KMS-11 (cell line): ENCODE data around the gene ATG14.

Source experiments
- H2AFZ ChIP-seq: fragments of 200-600 bp; sonication (generic); 2 replicates; pipeline ENCODE4 v1.6.1; 2016; ENCODE audit warnings: antibody characterized with exemption, mixed run types, low read depth
- H3K27ac ChIP-seq: fragments of 200-600 bp; sonication (generic); 2 replicates; pipeline ENCODE4 v1.6.1; 2016; ENCODE audit warnings: mild to moderate bottlenecking, mixed run types
- H3K27me3 ChIP-seq: fragments of 200-600 bp; sonication (generic); 2 replicates; pipeline ENCODE4 v1.6.1; 2017; ENCODE audit warnings: mild to moderate bottlenecking, low read depth, mixed run types, moderate library complexity; ENCODE audit not compliant: insufficient read depth
- H3K36me3 ChIP-seq: fragments of 200-600 bp; sonication (generic); 2 replicates; pipeline ENCODE4 v1.6.1; 2017; ENCODE audit warnings: mild to moderate bottlenecking, mixed run types; ENCODE audit not compliant: insufficient read depth
- H3K4me1 ChIP-seq: fragments of 200-600 bp; sonication (generic); 2 replicates; pipeline ENCODE4 v1.6.1; 2016; ENCODE audit warnings: mild to moderate bottlenecking, low read depth, mixed run types; ENCODE audit not compliant: poor library complexity, severe bottlenecking
- H3K4me2 ChIP-seq: fragments of 200-600 bp; sonication (generic); 2 replicates; pipeline ENCODE4 v1.7.0; 2016; ENCODE audit warnings: mild to moderate bottlenecking, mixed run types
- H3K4me3 ChIP-seq: fragments of 200-600 bp; sonication (generic); IDR thresholded peaks from 2 replicates; pipeline ENCODE4 v1.6.1; 2017; ENCODE audit warnings: low read depth, low read length, mixed read lengths; ENCODE audit not compliant: insufficient read depth
- H3K79me2 ChIP-seq: fragments of 200-600 bp; sonication (generic); 2 replicates; pipeline ENCODE4 v1.6.1; 2016; ENCODE audit warnings: low read depth, mixed run types; ENCODE audit not compliant: insufficient read depth
- H3K9ac ChIP-seq: fragments of 200-600 bp; sonication (generic); 2 replicates; pipeline ENCODE4 v1.6.1; 2016; ENCODE audit warnings: mild to moderate bottlenecking, mixed run types
- H4K20me1 ChIP-seq: fragments of 200-600 bp; sonication (generic); 2 replicates; pipeline ENCODE4 v1.6.1; 2016; ENCODE audit warnings: mild to moderate bottlenecking, mixed run types; ENCODE audit not compliant: insufficient read depth
- TF ChIP-seq, protein P1 (sequence below): fragments of 200-600 bp; sonication (generic); conservative IDR thresholded peaks from 2 replicates; pipeline ENCODE4 v1.6.1; 2017; ENCODE audit warnings: low read depth, mild to moderate bottlenecking, antibody characterized with exemption, low read length, moderate library complexity, mixed read lengths

ATG14 gene

DNA sequence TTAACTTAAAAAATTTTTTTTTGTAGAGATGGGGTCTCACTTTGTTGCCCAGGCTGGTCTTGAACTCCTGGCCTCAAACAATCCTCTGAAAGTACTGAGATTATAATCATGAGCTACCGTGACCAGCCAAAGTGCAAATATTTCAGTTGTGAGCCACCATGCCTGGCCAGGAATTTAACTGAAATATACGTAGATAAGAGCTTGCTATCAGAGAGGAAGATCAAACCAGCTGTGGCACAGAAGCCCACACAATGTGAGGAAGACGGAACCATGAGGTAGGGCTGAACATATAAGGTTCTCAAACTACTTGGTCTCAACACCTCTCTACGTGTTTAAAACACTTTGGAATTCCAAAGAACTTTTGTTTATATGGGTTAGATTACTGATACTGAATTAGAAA lies 29.1 kb downstream of the ATG14 start:
- H3K9ac ChIP-seq, result no peak overlapping the region
- H2AFZ ChIP-seq, result no peak overlapping the region
- no peaks in the 10 kb centered on the region for H3K79me2 ChIP-seq
- H3K27me3 ChIP-seq, result no peaks in the 10 kb centered on the region
- H3K27ac ChIP-seq, result no peak overlapping the region
- no peaks in the 10 kb centered on the region for H3K4me1 ChIP-seq
- H3K36me3 ChIP-seq, result no peaks in the 10 kb centered on the region
- no peak overlapping the region for H3K4me2 ChIP-seq
- no peaks in the 10 kb centered on the region for H4K20me1 ChIP-seq
- H3K4me3 ChIP-seq, result no peak overlapping the region
- TF ChIP-seq, protein P1, sequence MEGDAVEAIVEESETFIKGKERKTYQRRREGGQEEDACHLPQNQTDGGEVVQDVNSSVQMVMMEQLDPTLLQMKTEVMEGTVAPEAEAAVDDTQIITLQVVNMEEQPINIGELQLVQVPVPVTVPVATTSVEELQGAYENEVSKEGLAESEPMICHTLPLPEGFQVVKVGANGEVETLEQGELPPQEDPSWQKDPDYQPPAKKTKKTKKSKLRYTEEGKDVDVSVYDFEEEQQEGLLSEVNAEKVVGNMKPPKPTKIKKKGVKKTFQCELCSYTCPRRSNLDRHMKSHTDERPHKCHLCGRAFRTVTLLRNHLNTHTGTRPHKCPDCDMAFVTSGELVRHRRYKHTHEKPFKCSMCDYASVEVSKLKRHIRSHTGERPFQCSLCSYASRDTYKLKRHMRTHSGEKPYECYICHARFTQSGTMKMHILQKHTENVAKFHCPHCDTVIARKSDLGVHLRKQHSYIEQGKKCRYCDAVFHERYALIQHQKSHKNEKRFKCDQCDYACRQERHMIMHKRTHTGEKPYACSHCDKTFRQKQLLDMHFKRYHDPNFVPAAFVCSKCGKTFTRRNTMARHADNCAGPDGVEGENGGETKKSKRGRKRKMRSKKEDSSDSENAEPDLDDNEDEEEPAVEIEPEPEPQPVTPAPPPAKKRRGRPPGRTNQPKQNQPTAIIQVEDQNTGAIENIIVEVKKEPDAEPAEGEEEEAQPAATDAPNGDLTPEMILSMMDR, result no peak

DNA sequence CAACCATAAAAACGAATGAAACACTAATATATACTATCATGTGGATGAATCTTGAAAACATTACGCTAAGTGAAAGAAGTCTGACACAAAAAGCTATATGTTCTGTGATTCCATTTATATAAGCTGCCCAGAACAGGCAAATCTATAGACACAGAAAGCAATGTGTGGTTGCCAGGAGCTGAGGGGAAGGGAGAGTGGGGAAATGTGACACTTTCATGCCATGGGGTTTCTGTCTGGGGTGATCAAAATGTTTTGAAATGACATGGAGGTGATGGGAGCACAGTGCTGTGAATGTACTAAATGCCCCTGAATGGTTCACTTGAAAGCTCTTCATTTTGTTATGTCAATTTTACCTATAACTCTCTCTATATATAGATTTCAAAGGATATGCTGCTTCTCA lies 30.1 kb downstream of the ATG14 start:
- Histone ChIP-seq H3K4me1 (no peaks in the 10 kb centered on the region), H3K9ac (no peak overlapping the region), H3K79me2 (no peaks in the 10 kb centered on the region), H3K27ac (no peak overlapping the region), H4K20me1 (no peaks in the 10 kb centered on the region), H3K4me3 (no peak overlapping the region), H3K4me2 (no peak overlapping the region), H3K27me3 (no peaks in the 10 kb centered on the region), H3K36me3 (no peaks in the 10 kb centered on the region), H2AFZ (no peak overlapping the region)
- TF ChIP-seq, protein P1, result no peak

DNA sequence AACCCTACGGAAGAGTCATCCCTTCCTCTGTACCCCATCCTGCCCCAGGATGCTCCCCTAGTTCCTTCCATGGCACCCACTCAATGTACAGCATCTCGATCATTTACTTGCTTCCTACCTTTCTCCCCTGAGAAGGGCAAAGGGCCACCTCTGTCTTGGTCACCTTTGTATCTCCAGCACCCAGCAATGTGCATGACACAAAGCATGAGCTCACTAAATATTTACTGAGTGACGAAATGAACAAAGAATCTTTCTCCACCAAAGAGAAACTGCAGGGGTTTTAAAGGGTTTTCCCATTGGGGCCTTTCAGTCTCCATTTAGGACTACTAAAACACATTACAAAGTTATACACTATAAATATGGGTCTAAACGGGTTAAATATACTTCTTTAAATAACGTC lies 30.6 kb downstream of the ATG14 start:
- Histone ChIP-seq H3K4me2 (no peak overlapping the region), H3K27ac (no peak overlapping the region), H3K9ac (no peak overlapping the region), H3K36me3 (no peaks in the 10 kb centered on the region), H4K20me1 (no peaks in the 10 kb centered on the region), H3K27me3 (no peaks in the 10 kb centered on the region), H2AFZ (no peak overlapping the region), H3K4me3 (no peak overlapping the region), H3K79me2 (no peaks in the 10 kb centered on the region), H3K4me1 (no peaks in the 10 kb centered on the region)
- TF ChIP-seq, protein P1, result no peak

DNA sequence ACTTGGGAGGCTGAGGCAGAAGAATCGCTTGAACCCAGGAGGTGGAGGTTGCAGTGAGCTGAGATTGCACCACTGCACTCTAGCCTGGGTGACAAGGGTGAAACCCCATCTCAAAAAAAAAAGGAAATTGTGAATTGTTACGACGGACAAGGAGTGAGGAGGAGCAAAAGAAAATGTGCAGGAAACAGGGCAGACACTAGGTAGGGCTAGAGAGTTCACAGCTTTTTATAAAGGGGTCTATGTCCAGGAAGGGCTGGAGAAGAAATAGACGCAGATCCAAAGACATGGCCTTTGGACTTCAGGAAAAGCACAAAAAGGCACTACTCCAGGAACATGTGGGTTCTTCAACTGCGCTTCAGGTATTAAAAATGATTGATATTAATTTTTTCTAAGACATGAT lies 34.4 kb downstream of the ATG14 start:
- TF ChIP-seq, protein P1, result no peak
- H3K4me3 ChIP-seq, result no peak overlapping the region
- no peak overlapping the region for H3K9ac ChIP-seq
- H3K4me2 ChIP-seq, result no peak overlapping the region
- no peaks in the 10 kb centered on the region for H3K27me3 ChIP-seq
- no peak overlapping the region for H3K27ac ChIP-seq
- H3K36me3 ChIP-seq, result no peaks in the 10 kb centered on the region
- H4K20me1 ChIP-seq, result no peaks in the 10 kb centered on the region
- no peak overlapping the region for H2AFZ ChIP-seq
- peaks cover 8% of the 10 kb centered on the region for H3K4me1 ChIP-seq
- H3K79me2 ChIP-seq, result no peaks in the 10 kb centered on the region
